Endothelial cell of umbilical vein (primary cell): ENCODE results near the gene SELP. TPM values are rescaled to one million over a fixed set of nuclear protein-coding genes. Genes with fewer than 3 reads are reported as not detected.

Source experiments
- BruUV-seq: library from RNA; stranded (reverse); fragments of 400-500 nt; replicated peaks from 2 replicates; lab custom pipeline; 2021; lab: Mats Ljungman, UMichigan
- CTCF ChIA-PET: fragments of 300-600, 350-600 bp; sonication (Branson Sonifier 250); formaldehyde crosslinking; loops from one replicate; lab custom pipeline; 2021; ENCODE audit warnings: antibody characterized with exemption, inconsistent platforms; lab: Charles Lee
- POLR2A ChIA-PET: fragments of 300-600, 350-600 bp; sonication (Branson Sonifier 250); formaldehyde crosslinking; loops from one replicate; lab custom pipeline; 2021; ENCODE audit warnings: antibody characterized with exemption, inconsistent platforms; lab: Charles Lee
- DNase-seq: peaks from one replicate; pipeline ENCODE4 v3.0.0-alpha.2; 2011; ENCODE audit warnings: low read depth, low spot score
- FAIRE-seq: peaks from 2 replicates; lab custom pipeline; 2011; peaks lifted over from hg19 to GRCh38; lab: Jason Lieb, UNC
- H2AFZ ChIP-seq: 2 replicates; pipeline ENCODE4 v1.6.0; 2012; ENCODE audit warnings: low read depth, low read length, control low read depth, inconsistent platforms
- H3K27ac ChIP-seq: 2 replicates; pipeline ENCODE4 v1.5.1; 2011; ENCODE audit warnings: low read depth, mild to moderate bottlenecking, control low read depth, low read length, moderate library complexity; ENCODE audit not compliant: insufficient read depth
- H3K27me3 ChIP-seq, 2 experiments: 2 replicates each; pipeline versions ENCODE4 v1.6.0 to v1.6.1; 2011; ENCODE audit warnings: low read length in 2 of 2, mixed read lengths in 1 of 2; ENCODE audit not compliant: control insufficient read depth in 2 of 2, insufficient read depth in 2 of 2
- H3K36me3 ChIP-seq, 2 experiments: 2 replicates in 1 of 2; 3 replicates in 1 of 2; pipeline ENCODE4 v1.5.1; 2011; ENCODE audit warnings: low read length in 2 of 2, mild to moderate bottlenecking in 1 of 2, moderate library complexity in 1 of 2; ENCODE audit not compliant: control insufficient read depth in 2 of 2, insufficient read depth in 2 of 2; ENCODE audit errors: extremely low read depth in 1 of 2
- H3K4me1 ChIP-seq: 3 replicates; pipeline ENCODE4 v1.5.1; 2011; ENCODE audit warnings: mild to moderate bottlenecking, low read length; ENCODE audit not compliant: control insufficient read depth, insufficient read depth; ENCODE audit errors: extremely low read depth
- H3K4me2 ChIP-seq: 2 replicates; pipeline ENCODE4 v1.6.1; 2011; ENCODE audit warnings: low read length, control low read depth, mixed read lengths; ENCODE audit not compliant: insufficient read depth
- H3K4me3 ChIP-seq, 3 experiments: fragments of 200-600 bp in 1 of 3; sonication (generic), shearing (Covaris generic) in 1 of 3; replicated peaks in 1 of 3; 2 replicates each; pipeline ENCODE4 v1.5.1; 2011 to 2016; ENCODE audit warnings: control low read depth in 3 of 3, low read length in 3 of 3, mild to moderate bottlenecking in 2 of 3, inconsistent platforms in 1 of 3, low read depth in 1 of 3, moderate library complexity in 1 of 3; ENCODE audit not compliant: insufficient read depth in 1 of 3
- H3K79me2 ChIP-seq: 2 replicates; pipeline ENCODE4 v1.6.0; 2012; ENCODE audit warnings: low read length, inconsistent platforms; ENCODE audit not compliant: control insufficient read depth, insufficient read depth
- H3K9ac ChIP-seq: replicated peaks from 2 replicates; pipeline ENCODE3; 2011; ENCODE audit warnings: low read length, control low read depth; ENCODE audit not compliant: insufficient read depth; ENCODE audit errors: extremely low read depth
- H3K9me1 ChIP-seq: replicated peaks from 3 replicates; pipeline ENCODE4 v1.6.0; 2011; ENCODE audit warnings: mild to moderate bottlenecking, low read length; ENCODE audit not compliant: control insufficient read depth, insufficient read depth; ENCODE audit errors: extremely low read depth
- H3K9me3 ChIP-seq: replicated peaks from 2 replicates; pipeline ENCODE4 v1.5.1; 2012; ENCODE audit warnings: low read length, inconsistent platforms; ENCODE audit not compliant: control insufficient read depth, insufficient read depth
- H4K20me1 ChIP-seq: replicated peaks from 2 replicates; pipeline ENCODE3; 2011; ENCODE audit warnings: mild to moderate bottlenecking, low read length; ENCODE audit not compliant: control insufficient read depth, insufficient read depth; ENCODE audit errors: extremely low read depth
- EZH2 ChIP-seq: IDR thresholded peaks from 2 replicates; pipeline ENCODE4 v1.6.1; 2012; ENCODE audit warnings: borderline replicate concordance, low read depth, mild to moderate bottlenecking, moderate library complexity, low read length, inconsistent platforms; ENCODE audit not compliant: severe bottlenecking
- FOS ChIP-seq: IDR thresholded peaks from 2 replicates; pipeline ENCODE4 v1.6.1; 2011; ENCODE audit warnings: mild to moderate bottlenecking, low read length, moderate library complexity, borderline replicate concordance; ENCODE audit not compliant: insufficient read depth
- GATA2 ChIP-seq: IDR thresholded peaks from 2 replicates; pipeline ENCODE4 v1.7.0; 2011; ENCODE audit warnings: low read depth, mild to moderate bottlenecking, moderate library complexity, mixed read lengths, low read length; ENCODE audit not compliant: insufficient read length, insufficient read depth
- JUN ChIP-seq: IDR thresholded peaks from 2 replicates; pipeline ENCODE4 v1.6.1; 2011; ENCODE audit warnings: borderline replicate concordance, low read depth; ENCODE audit not compliant: insufficient read length, insufficient read depth
- MYC ChIP-seq: IDR thresholded peaks from one replicate; pipeline ENCODE4 v1.6.1; 2011; ENCODE audit warnings: mild to moderate bottlenecking, low read depth, low read length
- POLR2A ChIP-seq: IDR thresholded peaks from 2 replicates; pipeline ENCODE4 v1.6.1; 2012; ENCODE audit warnings: low read depth, mild to moderate bottlenecking, control low read depth, low read length
- POLR2AphosphoS5 ChIP-seq: IDR thresholded peaks from 2 replicates; pipeline ENCODE4 v1.6.1; 2012; ENCODE audit warnings: low read depth, mild to moderate bottlenecking, control low read depth, low read length, moderate library complexity; ENCODE audit not compliant: insufficient read depth
- dilution Hi-C: fragments of 300-500 bp; cut with MboI; formaldehyde crosslinking; loops from one replicate; pipeline ENCODE4 v1.15.0; 2019; ENCODE audit warnings: low sequenced_read_pairs; ENCODE audit not compliant: extremely low pct_ligation_motif_present
- intact Hi-C: fragments of 100-400 bp; cut with micrococcal nuclease; formaldehyde crosslinking; loops from one replicate; pipeline ENCODE4 v1.10.0; 2022
- polyA plus RNA-seq, 4 experiments: library from polyadenylated mRNA; depleted of rRNA in 3 of 4; stranded (reverse) in 3 of 4; unstranded in 1 of 4; fragments of >200 nt; gene quantifications; 2 replicates each; pipeline versions ENCODE4 v1.2.1 to v1.2.3, GENCODE V29; 2011 to 2012; ENCODE audit warnings: missing spikeins in 1 of 4
- total RNA-seq: library from RNA; stranded (reverse); gene quantifications from 2 replicates; pipeline ENCODE4 v1.2.3, GENCODE V29; 2021
- TF ChIP-seq, protein P1 (sequence below): IDR thresholded peaks from 2 replicates; pipeline ENCODE4 v1.6.1; 2011; ENCODE audit not compliant: insufficient read depth, insufficient read length
- TF ChIP-seq, protein P2 (sequence below), 2 donors: IDR thresholded peaks; 1 replicate in 1 of 2; 2 replicates in 1 of 2; pipeline ENCODE4 v1.5.1; 2011; ENCODE audit warnings: low read length in 2 of 2, mild to moderate bottlenecking in 2 of 2, moderate library complexity in 2 of 2, control low read depth in 1 of 2, inconsistent platforms in 1 of 2, low read depth in 1 of 2; ENCODE audit not compliant: insufficient read depth in 1 of 2; ENCODE audit errors: extremely low read depth in 1 of 2

Gene SELP
- total and polyA plus RNA-seq, 2 donors (not counting 3 experiments of a cell fraction or from before 2014, with no cell fraction given) = 1.3 to 1.6 TPM

DNA sequence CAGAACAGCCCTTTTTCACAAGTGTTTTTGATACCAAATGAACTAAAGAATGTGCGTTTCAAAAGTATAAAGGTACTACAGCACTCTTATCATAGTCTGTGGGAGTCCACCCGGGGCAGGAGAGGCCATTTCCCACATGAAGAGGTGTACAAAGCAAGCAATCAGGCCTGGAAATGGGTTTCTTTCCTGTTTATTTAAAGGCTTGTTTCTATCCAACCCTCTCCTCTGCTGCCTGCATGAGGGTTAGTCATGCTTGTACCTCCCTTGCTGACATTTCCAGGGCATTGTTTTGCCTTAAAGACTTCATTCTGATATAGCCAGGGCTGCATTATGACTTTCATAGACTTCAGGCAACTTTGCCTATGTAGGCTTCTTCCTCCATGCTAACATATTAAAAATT lies 11.6 kb downstream of the SELP start:
- TF ChIP-seq, protein P1, sequence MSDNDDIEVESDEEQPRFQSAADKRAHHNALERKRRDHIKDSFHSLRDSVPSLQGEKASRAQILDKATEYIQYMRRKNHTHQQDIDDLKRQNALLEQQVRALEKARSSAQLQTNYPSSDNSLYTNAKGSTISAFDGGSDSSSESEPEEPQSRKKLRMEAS = no peak
- TF ChIP-seq, protein P2, sequence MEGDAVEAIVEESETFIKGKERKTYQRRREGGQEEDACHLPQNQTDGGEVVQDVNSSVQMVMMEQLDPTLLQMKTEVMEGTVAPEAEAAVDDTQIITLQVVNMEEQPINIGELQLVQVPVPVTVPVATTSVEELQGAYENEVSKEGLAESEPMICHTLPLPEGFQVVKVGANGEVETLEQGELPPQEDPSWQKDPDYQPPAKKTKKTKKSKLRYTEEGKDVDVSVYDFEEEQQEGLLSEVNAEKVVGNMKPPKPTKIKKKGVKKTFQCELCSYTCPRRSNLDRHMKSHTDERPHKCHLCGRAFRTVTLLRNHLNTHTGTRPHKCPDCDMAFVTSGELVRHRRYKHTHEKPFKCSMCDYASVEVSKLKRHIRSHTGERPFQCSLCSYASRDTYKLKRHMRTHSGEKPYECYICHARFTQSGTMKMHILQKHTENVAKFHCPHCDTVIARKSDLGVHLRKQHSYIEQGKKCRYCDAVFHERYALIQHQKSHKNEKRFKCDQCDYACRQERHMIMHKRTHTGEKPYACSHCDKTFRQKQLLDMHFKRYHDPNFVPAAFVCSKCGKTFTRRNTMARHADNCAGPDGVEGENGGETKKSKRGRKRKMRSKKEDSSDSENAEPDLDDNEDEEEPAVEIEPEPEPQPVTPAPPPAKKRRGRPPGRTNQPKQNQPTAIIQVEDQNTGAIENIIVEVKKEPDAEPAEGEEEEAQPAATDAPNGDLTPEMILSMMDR (IDR thresholded peaks at IDR 0.05; ENCODE audit: extremely low read depth in 1 of 2, insufficient read depth in 1 of 2, low read depth in 1 of 2, low read length in 2 of 2) = no peak
- TF ChIP-seq GATA2 (peak; percentile 59), FOS (peak; percentile 58)
- Histone ChIP-seq H3K4me1 (peaks cover 12% of the 10 kb centered on the region), H2AFZ (peak overlapping the region; percentile 86), H3K36me3 (no peaks in the 10 kb centered on the region), H3K4me3 (no peak overlapping the region), H4K20me1 (no peaks in the 10 kb centered on the region), H3K9me1 (no peaks in the 10 kb centered on the region), H3K9me3 (no peaks in the 10 kb centered on the region), H3K4me2 (peak overlapping the region; percentile 34), H3K27me3 (no peaks in the 10 kb centered on the region), H3K9ac (no peak overlapping the region), H3K79me2 (no peaks in the 10 kb centered on the region), H3K27ac (no peak overlapping the region)
- FAIRE-seq (peak; percentile 96), DNase-seq (peak; percentile 85)
- intact Hi-C loops (loop anchor here (1.0 kb wide), 1 partner anchor 12 kb away; the partner anchor contains the start of gene SELP), dilution Hi-C loops (no loop called here)
- no TSS peak for BruUV-seq
- ChIA-PET CTCF (no interaction called here), POLR2A (no interaction called here)

DNA sequence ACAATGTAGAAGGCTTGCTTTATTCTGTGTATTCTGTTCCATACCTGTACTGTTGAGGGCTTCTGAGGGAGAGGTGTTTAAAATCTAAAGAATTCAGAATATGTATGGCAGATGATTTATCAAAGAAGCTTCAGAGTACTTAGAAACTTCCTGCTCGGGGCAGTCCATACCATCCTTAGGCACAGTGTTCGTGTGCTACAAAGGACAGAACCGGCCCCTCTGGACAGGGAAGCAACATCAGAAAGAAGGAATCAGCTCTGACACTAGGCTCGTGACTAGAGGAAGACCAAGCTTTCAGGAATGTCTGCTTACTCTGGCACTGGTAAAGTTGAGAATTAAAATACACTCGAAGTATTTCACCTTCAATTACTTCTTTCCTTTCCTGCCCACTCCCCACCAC lies 14.1 kb downstream of the SELP start:
- Histone ChIP-seq H3K4me1 (peaks cover 14% of the 10 kb centered on the region), H4K20me1 (no peaks in the 10 kb centered on the region), H3K9ac (no peak overlapping the region), H2AFZ (no peak overlapping the region), H3K27ac (no peak overlapping the region), H3K4me2 (no peak overlapping the region), H3K9me1 (no peaks in the 10 kb centered on the region), H3K9me3 (no peaks in the 10 kb centered on the region), H3K79me2 (no peaks in the 10 kb centered on the region), H3K4me3 (no peak overlapping the region), H3K36me3 (no peaks in the 10 kb centered on the region), H3K27me3 (no peaks in the 10 kb centered on the region)
- POLR2A ChIA-PET = no interaction called here
- no TSS peak for BruUV-seq
- CTCF ChIA-PET = interaction anchor here (1.2 to 2.4 kb wide), 3 partner anchors 14 to 194 kb away, joined by 3 to 7 read pairs (median 6); no protein-coding TSS in a partner anchor
- dilution Hi-C loops (no loop called here), intact Hi-C loops (no loop called here)
- TF ChIP-seq MYC (no peak), FOS (no peak), EZH2 (no peak), GATA2 (no peak), POLR2AphosphoS5 (no peak), POLR2A (no peak), JUN (no peak)
- TF ChIP-seq, protein P1 = no peak
- TF ChIP-seq, protein P2 (IDR thresholded peaks at IDR 0.05; ENCODE audit: extremely low read depth in 1 of 2, insufficient read depth in 1 of 2, low read depth in 1 of 2, low read length in 2 of 2) = no peak
- no peak for DNase-seq
- FAIRE-seq = no peak
